GM04504 (cell line): ENCODE data around the gene NEMF.
A peak's percentile ranks its signal among the peaks of the same experiment; 100 is the strongest.
"Not testable (repeated sequence)": the region's sequence is repeated elsewhere in the genome, so short reads cannot be mapped to it uniquely, and the experiment has no call there.

Source experiments
- DNase-seq: peaks from one replicate; pipeline ENCODE4 v3.0.0-alpha.2; 2012; ENCODE audit warnings: low read depth

NEMF gene

DNA sequence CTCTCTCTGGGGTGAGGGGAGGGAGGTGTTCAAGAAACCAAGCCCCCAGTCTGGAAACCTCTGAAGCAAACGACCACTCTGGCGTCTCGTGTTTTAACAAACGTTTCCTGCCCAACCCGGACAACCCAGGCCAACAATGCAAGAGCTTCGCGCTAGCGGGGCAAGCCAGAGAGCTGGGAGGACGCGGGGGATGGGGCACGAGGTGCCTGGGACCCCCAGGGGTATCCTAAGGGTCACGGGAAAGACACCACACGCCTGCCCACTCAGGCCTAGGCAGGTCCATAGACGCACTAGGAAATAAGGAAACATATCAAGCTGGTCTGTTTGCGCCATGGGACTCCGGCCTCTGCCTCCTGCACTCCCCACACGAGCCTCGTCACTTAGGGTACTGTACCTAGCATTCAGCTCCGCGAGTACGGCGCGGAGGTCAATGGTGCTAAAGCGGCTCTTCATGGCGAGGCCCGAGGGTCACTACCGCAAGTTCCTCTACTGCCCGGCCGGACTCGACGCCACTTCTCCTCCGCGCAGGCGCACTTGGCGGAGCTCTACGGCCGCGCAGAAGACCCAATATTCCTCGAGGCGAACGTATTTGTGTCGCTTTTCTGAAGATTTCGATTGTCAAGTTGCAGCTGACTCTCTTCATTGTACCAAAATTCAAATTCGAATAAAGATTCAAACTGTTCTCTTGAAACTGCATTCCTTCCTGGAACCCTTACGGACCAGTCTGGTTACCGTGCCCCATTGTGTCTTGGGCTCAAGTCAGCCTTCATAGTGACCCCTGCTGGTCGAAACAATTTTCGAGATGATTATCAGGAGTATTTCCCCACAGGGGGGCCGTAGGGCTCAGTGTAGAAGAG is at the start of gene NEMF:
TSS of gene NEMF (minus strand) at position 488 of the 857 bp plus-strand sequence. CDS start at position 453, 35 bp downstream.
- DNase-seq: peak; percentile 72

DNA sequence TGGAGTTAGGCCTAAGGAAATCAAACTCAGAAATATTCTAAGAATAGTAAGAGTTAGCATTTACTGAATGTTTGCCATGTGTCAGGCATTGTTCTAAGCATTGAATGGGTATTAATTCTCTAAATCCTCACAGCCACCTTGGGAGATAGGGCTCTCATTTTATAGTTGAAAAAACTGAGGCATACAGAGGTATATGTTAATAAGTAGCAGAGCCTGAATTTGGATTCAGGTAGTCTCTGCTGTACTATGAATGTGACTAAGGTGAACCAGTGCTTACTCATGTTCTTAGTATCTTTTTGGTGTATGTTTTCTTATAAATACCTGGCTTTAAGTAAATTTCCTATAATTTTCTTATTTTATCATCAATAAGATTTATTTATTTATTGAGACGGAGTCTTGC is 48.4 kb upstream of the NEMF start:
- DNase-seq: no peak

DNA sequence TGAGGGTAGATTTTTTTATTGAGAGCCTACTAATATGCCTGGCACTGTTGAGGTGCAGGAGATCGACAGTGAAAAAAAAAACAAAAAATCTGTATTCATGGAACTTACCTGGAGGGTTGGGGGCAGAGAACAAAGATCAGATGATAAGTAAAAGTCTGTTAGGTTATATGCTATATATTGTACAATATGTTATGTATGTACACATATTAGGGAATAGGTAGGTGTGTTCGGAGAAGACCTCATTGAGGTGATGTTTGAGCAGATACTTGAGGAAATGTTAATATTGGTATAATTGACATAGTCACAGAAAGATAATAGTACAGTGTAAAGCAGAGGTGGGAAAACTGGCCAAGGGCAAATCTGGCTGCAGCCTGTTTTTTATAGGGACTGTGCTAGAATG is 45.9 kb upstream of the NEMF start:
- DNase-seq: no peak

- DNase-seq: no peak
Observed at GRCh38 chr14:49897965-49898364, 45.4 kb upstream of the NEMF start.

DNA sequence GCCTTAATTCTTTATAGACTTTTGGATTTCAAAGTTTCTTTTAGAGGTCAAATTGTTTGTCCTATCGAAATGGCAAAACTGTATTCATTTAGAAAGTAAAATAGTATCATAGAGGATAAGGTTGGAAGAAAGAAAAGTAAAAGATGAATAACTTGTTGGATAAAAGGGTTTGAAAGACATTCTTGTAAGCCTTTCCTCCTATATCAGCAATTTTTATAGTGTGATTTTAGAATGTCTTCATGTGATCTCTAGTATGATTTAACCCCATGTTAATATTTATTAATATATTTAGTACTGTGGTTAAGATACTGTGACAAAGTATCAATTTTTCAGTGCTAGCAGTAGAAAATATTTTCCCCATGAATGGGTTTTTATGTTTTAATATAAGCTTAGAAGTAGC is 44.8 kb upstream of the NEMF start:
- no peak for DNase-seq

DNA sequence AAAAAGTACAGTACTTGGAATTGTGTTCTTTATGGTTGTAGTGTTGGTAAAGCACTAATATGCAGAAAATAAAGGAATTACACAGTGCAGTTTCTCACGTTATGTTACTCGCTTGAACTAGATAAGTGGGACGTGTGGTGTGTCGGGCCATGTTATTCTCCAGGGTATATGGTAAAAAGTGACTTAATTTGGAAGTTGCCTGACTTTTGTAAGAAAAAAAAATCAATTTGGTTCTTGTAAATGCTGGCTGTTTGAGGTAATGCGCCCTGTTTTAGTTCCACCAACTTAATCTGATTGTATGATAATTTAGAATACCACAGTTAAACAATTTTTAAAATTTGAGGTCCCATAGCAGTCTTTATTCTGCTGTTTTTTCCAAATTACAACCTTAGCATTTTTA is 44.4 kb upstream of the NEMF start:
- DNase-seq: no peak

- not testable (repeated sequence) for DNase-seq
Observed at GRCh38 chr14:49896272-49896671, 43.7 kb upstream of the NEMF start.

GRCh38 chr14:49895480-49895879 is 42.9 kb upstream of the NEMF start:
- no peak for DNase-seq

- not testable (repeated sequence) for DNase-seq
Observed at GRCh38 chr14:49894214-49895107, 41.9 kb upstream of the NEMF start.

- DNase-seq: no peak
Observed at GRCh38 chr14:49893309-49894213, 41.0 kb upstream of the NEMF start.

- peak; percentile 95 for DNase-seq
Observed at GRCh38 chr14:49892636-49893308, 40.2 kb upstream of the NEMF start, which contains the start of gene ARF6. TSS of gene ARF6 (plus strand) at chr14:49893082. CDS start at chr14:49893737, 655 bp downstream.

DNA sequence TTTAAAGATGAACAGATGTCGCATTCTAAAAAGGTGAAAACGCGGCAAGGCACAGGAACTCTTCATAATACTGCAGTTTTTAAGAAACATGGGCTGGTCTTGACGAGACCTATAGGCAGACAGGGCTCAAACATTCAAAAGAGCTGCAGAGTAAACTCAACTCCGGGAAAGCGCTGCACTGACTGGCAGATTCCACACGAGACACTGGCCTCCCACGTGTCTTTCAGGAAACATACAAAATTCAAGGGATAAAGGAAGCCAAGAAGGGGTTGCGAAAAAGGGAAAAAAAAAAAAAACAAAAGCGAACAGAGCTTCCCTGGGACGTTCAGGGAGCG is 39.7 kb upstream of the NEMF start:
- DNase-seq: peak; percentile 48

GRCh38 chr14:49888293-49888692 is 35.7 kb upstream of the NEMF start:
- no peak for DNase-seq

DNA sequence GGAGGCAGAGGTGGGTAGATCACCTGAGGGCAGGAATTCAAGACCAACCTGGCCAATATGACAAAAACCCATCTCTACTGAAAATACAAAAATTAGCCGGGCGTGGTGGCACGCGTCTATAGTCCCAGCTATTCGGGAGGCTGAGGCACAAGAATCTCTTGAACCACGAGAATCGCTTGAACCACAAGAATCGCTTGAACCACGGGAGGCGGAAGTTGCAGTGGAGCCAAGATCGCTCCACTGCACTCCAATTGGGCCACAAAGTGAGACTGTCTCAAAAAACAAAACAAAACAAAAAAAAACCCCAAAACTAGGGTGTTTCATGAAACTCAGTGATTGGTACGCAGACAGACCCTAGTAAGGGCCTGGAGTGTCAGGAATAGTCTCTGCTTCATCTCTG is 33.9 kb upstream of the NEMF start:
- no peak for DNase-seq

- DNase-seq: no peak
Observed at GRCh38 chr14:49882826-49883694, 30.5 kb upstream of the NEMF start.

GRCh38 chr14:49881350-49882001 is 28.9 kb upstream of the NEMF start:
- DNase-seq: no peak

DNA sequence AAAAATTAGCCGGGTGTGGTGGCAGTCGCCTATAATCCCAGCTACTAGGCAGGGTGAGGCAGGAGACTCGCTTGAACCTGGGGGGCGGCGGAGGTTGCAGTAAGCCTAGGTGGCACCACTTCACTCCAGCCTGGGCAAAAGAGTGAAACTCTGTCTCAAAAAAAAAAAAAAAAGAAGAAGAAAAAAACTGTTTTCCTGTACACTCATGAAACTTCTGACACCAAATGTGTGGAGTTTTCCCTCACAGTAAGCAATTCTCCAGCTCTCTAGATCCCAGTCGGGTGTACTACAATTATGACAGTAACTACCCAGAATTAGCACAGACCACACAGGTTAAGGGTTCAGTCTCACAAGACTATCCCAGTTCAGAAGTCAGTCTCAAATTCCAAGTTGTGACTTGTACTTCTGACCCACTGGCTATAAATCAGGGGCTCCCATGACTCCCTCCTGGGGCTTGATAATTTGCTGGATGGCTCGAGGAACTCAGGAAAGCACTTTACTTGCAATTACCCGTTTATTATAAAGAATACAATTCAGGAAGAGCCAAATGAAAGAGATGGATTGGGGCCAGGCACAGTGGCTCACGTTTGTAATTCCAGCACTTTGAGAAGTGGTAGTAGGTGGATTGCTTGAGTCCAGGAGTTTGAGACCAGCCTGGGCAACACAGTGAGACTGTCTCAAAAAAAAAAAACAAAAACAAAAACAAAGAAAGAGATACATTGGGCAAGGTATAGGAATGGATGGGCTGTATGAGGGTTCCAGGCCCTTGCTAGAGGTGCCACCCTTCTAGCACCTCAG is 27.9 kb upstream of the NEMF start:
- no peak for DNase-seq

DNA sequence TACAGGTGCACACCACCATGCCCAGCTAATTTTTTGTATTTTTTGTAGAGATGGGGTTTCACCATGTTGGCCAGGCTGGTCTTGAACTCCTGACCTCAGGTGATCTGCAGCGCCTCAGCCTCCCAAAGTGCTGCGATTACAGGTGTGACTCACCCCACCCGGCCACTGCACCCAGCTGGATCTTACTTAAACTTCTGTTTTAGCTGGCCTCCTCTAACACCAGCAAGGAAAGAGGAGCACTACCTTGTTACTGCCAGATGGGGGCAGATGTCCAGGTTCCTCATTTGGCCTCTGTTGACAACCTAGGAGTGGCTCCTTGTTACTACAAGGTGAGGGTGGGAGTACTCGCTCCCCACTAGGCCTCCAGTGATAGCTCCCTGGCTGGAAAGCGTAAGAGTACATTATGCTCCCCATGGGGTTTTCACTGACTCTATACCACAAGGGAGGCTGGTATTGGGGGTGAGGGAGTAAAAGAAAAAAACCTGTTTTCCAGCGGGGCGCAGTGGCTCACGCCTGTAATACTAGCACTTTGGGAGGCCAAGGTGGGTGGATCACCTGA is 27.1 kb upstream of the NEMF start:
- no peak for DNase-seq
